ENCODE results near the gene ILF2. TPM values are rescaled to one million over a fixed set of nuclear protein-coding genes. Genes with fewer than 3 reads are reported as not detected.

The ILF2 gene
- total RNA-seq, 1 donor from 2014 or later: 216 TPM

GRCh38 chr1:153699768-153700167, 29.0 kb upstream of the ILF2 start:
- DNase-seq (ENCODE audit: low spot score): no peak
- H3K4me3 Mint-ChIP-seq (ENCODE audit: unreplicated experiment): no peak overlapping the region
- H3K4me1 Mint-ChIP-seq (ENCODE audit: unreplicated experiment): peaks cover 18% of the 10 kb centered on the region

DNA sequence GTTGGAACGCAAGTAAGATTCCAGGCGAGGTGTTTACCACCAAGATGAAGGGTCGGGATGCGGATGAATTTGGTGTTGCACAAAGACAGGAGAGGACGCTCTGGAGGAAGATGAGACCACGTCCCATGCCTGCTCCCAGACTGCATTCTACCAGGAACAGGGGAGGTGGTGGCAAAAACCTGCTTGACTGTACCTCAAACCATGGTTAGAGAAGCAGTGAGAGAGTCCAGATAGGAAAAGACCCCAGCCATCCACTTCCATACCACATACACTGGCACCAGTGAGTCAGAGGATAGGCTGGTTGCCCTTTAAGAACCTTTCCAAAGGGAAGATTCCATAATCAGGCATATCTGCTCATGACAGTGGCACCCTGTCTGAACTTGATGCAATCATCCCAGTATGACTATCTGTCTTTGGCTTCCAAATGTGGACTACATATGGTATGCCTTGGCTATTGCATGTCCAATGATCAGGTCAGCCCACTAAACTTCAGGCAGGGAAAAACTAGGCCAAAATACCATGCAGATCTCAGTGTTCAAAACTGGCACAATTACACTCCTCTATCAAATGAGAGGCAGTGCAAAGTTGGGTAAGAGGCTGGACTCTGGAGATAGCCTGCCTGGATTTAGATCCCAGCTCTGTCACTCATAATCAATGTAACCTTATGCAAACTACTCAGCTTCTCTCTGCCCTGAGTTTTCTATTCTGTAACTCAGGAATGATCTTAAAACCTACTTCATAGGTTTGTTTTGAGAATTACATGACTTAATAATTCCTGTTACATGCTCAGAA, 28.3 kb upstream of the ILF2 start:
- Mint-ChIP-seq H3K9me3 (ENCODE audit: unreplicated experiment) (no peaks in the 10 kb centered on the region), H3K27ac (ENCODE audit: unreplicated experiment) (peak overlapping the region; percentile 84), H3K27me3 (ENCODE audit: unreplicated experiment) (peaks cover 2% of the 10 kb centered on the region), H3K36me3 (ENCODE audit: low read depth, unreplicated experiment) (no peaks in the 10 kb centered on the region), H3K4me3 (ENCODE audit: unreplicated experiment) (no peak overlapping the region), H3K4me1 (ENCODE audit: unreplicated experiment) (peaks cover 18% of the 10 kb centered on the region)
- TF ChIP-seq CTCF (IDR thresholded peaks at IDR 0.05; ENCODE audit: unreplicated experiment): no peak
- DNase-seq (ENCODE audit: low spot score): no peak

More at GRCh38 chr1:153699768-153700167, 29.0 kb upstream of the ILF2 start:
- Mint-ChIP-seq H3K27me3 (ENCODE audit: unreplicated experiment) (peaks cover 2% of the 10 kb centered on the region), H3K9me3 (ENCODE audit: unreplicated experiment) (no peaks in the 10 kb centered on the region), H3K27ac (ENCODE audit: unreplicated experiment) (no peak overlapping the region), H3K36me3 (ENCODE audit: low read depth, unreplicated experiment) (no peaks in the 10 kb centered on the region)
- TF ChIP-seq CTCF (IDR thresholded peaks at IDR 0.05; ENCODE audit: unreplicated experiment): no peak

DNA sequence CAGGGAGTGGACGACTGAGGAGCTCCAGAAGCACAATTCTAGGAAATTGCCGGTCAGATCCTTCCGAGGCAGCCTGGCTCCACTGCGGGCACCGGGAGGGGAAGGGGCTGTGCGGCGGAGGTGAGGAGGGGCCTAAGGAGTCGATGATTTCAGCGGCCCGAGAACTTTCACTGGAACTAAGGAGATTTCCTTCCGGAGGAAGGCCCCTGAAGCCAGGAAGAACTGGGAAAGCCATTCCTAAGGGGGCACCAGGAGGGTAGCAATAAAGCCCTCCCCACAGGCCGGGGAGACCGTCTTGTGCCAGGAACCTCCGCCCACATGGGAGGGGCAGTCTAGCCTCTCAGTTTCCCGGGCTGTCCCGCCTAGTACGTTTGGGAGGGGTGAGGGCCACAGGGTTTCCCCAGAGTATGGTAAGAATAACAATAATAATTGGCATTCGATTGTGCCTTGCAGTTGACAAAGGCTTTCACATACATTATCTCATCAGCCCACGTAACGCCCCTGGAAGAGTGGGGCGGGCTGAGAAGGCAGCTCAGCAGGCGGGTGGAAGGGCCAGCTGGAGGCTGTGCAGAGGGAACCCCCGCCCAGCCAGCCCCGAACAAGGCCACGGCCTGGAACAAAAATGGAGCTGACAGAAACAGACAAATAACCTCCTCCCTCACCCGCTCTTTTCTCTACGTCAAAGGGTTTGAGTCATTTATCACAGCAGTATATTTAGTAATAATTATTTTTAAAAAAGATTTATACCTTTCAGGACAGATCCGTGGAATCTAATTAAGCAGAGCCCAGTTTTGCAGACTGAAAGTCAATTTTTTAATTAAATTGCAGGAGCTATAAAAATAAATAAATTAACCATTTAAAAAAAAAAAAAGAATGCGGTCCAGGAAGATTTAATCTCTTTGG, 27.5 kb upstream of the ILF2 start:
- peak; percentile 73 for DNase-seq (ENCODE audit: low spot score)
- Mint-ChIP-seq H3K4me1 (ENCODE audit: unreplicated experiment) (peaks cover 18% of the 10 kb centered on the region), H3K27me3 (ENCODE audit: unreplicated experiment) (peaks cover 2% of the 10 kb centered on the region), H3K4me3 (ENCODE audit: unreplicated experiment) (no peak overlapping the region), H3K36me3 (ENCODE audit: low read depth, unreplicated experiment) (no peaks in the 10 kb centered on the region), H3K9me3 (ENCODE audit: unreplicated experiment) (no peaks in the 10 kb centered on the region), H3K27ac (ENCODE audit: unreplicated experiment) (peak overlapping the region; percentile 99)
- TF ChIP-seq CTCF (IDR thresholded peaks at IDR 0.05; ENCODE audit: unreplicated experiment): no peak

- peak overlapping the region; percentile 99 for H3K27ac Mint-ChIP-seq (ENCODE audit: unreplicated experiment)
- no peak for TF ChIP-seq CTCF (IDR thresholded peaks at IDR 0.05; ENCODE audit: unreplicated experiment)
Observed at GRCh38 chr1:153697191-153698019, 26.6 kb upstream of the ILF2 start.

More at GRCh38 chr1:153697191-153698019, 26.6 kb upstream of the ILF2 start:
- DNase-seq (ENCODE audit: low spot score): peak; percentile 24
- Mint-ChIP-seq H3K27me3 (ENCODE audit: unreplicated experiment) (peaks cover 2% of the 10 kb centered on the region), H3K36me3 (ENCODE audit: low read depth, unreplicated experiment) (no peaks in the 10 kb centered on the region), H3K4me3 (ENCODE audit: unreplicated experiment) (peak overlapping the region; percentile 34), H3K9me3 (ENCODE audit: unreplicated experiment) (no peaks in the 10 kb centered on the region), H3K4me1 (ENCODE audit: unreplicated experiment) (peaks cover 18% of the 10 kb centered on the region)

All from endothelial cell (in vitro differentiated cells).